Gastroesophageal sphincter (tissue), 4 donors: ENCODE results near the gene FAM193A. TPM values are rescaled to one million over a fixed set of nuclear protein-coding genes. Genes with fewer than 3 reads are reported as not detected.
A peak's percentile ranks its signal among the peaks of the same experiment; 100 is the strongest.

ENCODE experiments used
- ATAC-seq: fragments of 150-250 bp; one replicate; pipeline ENCODE4 v1.9.1; 2016; ENCODE audit warnings: mild to moderate bottlenecking, moderate library complexity
- H3K27ac ChIP-seq, 4 donors: fragments of 200-600 bp; sonication (generic) in 3 of 4; 1 replicate in 3 of 4; 2 replicates in 1 of 4; pipeline ENCODE4 v1.5.1; 2016 to 2019
- H3K27me3 ChIP-seq: fragments of 200-600 bp; sonication (generic); one replicate; pipeline ENCODE4 v1.5.1; 2019
- H3K36me3 ChIP-seq, 2 donors: fragments of 200-600 bp; sonication (generic); one replicate each; pipeline ENCODE4 v1.5.1; 2019; ENCODE audit warnings: control low read depth in 1 of 2
- H3K4me1 ChIP-seq, 3 donors: fragments of 200-600 bp; sonication (generic); 1 replicate in 2 of 3; 2 replicates in 1 of 3; pipeline ENCODE4 v1.5.1; 2016 to 2019; ENCODE audit warnings: control low read depth in 2 of 3
- H3K4me3 ChIP-seq, 2 donors: fragments of 200-600 bp; sonication (generic); one replicate each; pipeline ENCODE4 v1.5.1; 2019; ENCODE audit warnings: mild to moderate bottlenecking in 1 of 2, moderate library complexity in 1 of 2
- H3K9me3 ChIP-seq, 3 donors: fragments of 200-600 bp; sonication (generic); one replicate each; pipeline ENCODE4 v1.5.1; 2017 to 2019; ENCODE audit warnings: control low read depth in 2 of 3
- CTCF ChIP-seq, 4 experiments: fragments of 200-600 bp in 2 of 4; fragments of 450-650 bp in 2 of 4; sonication (generic) in 1 of 4; IDR thresholded peaks; one replicate each; pipeline ENCODE4 v1.5.1; 2017 to 2019; ENCODE audit warnings: antibody characterized with exemption in 4 of 4, mild to moderate bottlenecking in 2 of 4, moderate library complexity in 2 of 4
- EP300 ChIP-seq: sonication (generic); formaldehyde crosslinking; IDR thresholded peaks from one replicate; pipeline ENCODE4 v1.6.1; 2017; ENCODE audit warnings: antibody characterized with exemption, mild to moderate bottlenecking
- POLR2A ChIP-seq, 2 donors: fragments of 450-650 bp; IDR thresholded peaks; one replicate each; pipeline ENCODE4 v1.6.1; 2017; ENCODE audit warnings: antibody characterized with exemption in 2 of 2, mild to moderate bottlenecking in 2 of 2, moderate library complexity in 1 of 2
- POLR2AphosphoS5 ChIP-seq: sonication (generic); formaldehyde crosslinking; IDR thresholded peaks from one replicate; pipeline ENCODE4 v1.6.1; 2017; ENCODE audit warnings: antibody characterized with exemption
- WGBS, 2 donors: methylation state at CpG; one replicate each; pipeline ENCODE4 v1.1.5; 2018; ENCODE audit warnings: low coverage in 1 of 2; 5-methylcytosine and 5-hydroxymethylcytosine counted together
- total RNA-seq, 4 donors: library from RNA; depleted of rRNA; stranded (reverse); fragments of >200 nt; gene quantifications; one replicate each; pipeline ENCODE4 v1.1.0, GENCODE V29; 2016

The FAM193A gene
- total RNA-seq, 4 donors from 2014 or later, result 24.5 to 35.6 (median 30.2) TPM

- TF ChIP-seq EP300, result no peak
- no peak for TF ChIP-seq POLR2AphosphoS5
- no peak for TF ChIP-seq CTCF (IDR thresholded peaks at IDR 0.05)
- TF ChIP-seq POLR2A (IDR thresholded peaks at IDR 0.05), result no peak
- Histone ChIP-seq H3K27ac (no peak overlapping the region), H3K9me3 (no peaks in the 10 kb centered on the region), H3K36me3 (peaks cover 0 to 15% of the 10 kb centered on the region in 2 donors), H3K4me3 (no peak overlapping the region), H3K4me1 (peaks cover 0 to 99% (median 48%) of the 10 kb centered on the region in 3 donors), H3K27me3 (no peaks in the 10 kb centered on the region)
- WGBS, 2 donors, result 33 to 50% methylated on average over 2 to 3 of the region's 3 CpGs
- ATAC-seq, result no peak
These were observed 59.0 kb downstream of the FAM193A start for GRCh38 chr4:2595436-2595835.

DNA sequence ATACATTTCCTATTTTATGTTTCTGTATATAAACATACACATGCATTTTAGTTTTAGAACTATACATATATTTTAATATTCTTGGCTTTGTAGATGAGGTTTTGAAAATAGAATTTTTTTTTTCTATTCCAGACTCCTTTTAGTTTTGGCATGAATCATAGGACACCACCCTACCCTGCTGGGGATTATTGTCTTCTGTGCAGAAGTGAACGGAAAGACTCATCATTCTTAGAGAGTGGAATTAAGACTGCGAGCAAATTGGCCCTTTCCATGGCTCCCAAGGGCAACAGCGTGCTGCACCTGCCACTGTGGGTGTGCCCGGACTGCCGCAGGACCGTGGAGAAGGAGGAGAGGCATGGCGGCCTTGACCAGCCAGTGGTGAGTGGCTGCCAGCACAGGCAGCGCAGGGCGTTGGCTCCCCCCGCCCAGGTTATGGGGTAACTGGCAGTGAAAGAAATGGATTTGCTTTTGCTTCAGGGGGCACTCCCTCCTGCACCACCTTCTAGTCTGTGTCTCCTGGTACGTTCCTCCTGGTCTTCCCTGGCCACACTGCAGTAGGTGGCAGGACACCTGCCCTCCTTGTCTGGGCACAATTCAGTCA lies 59.6 kb downstream of the FAM193A start:
- Histone ChIP-seq H3K36me3 (peaks cover 0 to 15% of the 10 kb centered on the region in 2 donors), H3K4me3 (no peak overlapping the region), H3K4me1 (peaks cover 0 to 93% (median 43%) of the 10 kb centered on the region in 3 donors), H3K9me3 (no peaks in the 10 kb centered on the region), H3K27ac (no peak overlapping the region), H3K27me3 (no peaks in the 10 kb centered on the region)
- no peak for ATAC-seq
- TF ChIP-seq POLR2AphosphoS5, result no peak
- no peak for TF ChIP-seq EP300
- TF ChIP-seq CTCF (IDR thresholded peaks at IDR 0.05), result no peak
- no peak for TF ChIP-seq POLR2A (IDR thresholded peaks at IDR 0.05)
- 74 to 89% methylated on average over 4 to 9 of the region's 11 CpGs for WGBS, 2 donors

DNA sequence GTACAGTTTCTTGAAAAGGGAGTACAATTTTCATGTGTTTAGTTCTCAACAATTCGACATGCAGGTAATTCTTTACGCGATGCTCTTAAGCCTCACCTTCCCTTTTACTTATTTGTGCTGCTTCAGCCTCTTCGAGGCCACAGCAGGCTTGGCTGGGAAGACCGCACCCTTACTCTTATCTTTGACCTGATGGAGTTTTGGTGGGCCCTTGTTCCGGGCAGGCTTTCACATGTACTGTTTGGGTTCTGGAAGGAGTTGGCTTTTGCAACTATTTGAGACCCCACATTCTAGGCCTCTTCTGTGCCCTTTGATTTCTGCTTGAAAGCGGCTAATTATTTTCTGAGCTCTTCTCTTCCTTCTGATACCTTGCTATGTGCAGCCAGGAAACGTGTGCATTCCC lies 60.2 kb downstream of the FAM193A start:
- H3K9me3 ChIP-seq, result no peaks in the 10 kb centered on the region
- WGBS, 2 donors, result 70 to 100% methylated on average over 6 to 8 of the region's 8 CpGs
- no peak for TF ChIP-seq CTCF (IDR thresholded peaks at IDR 0.05)
- TF ChIP-seq EP300, result no peak
- TF ChIP-seq POLR2AphosphoS5, result no peak
- TF ChIP-seq POLR2A (IDR thresholded peaks at IDR 0.05), result no peak
- H3K27me3 ChIP-seq, result no peaks in the 10 kb centered on the region
- H3K36me3 ChIP-seq, result peaks cover 0 to 15% of the 10 kb centered on the region in 2 donors
- no peak overlapping the region for H3K4me3 ChIP-seq
- ATAC-seq, result no peak
- peak overlapping the region in 2 of 4 donors; percentile 48 to 50 for H3K27ac ChIP-seq
- peaks cover 0 to 87% (median 39%) of the 10 kb centered on the region in 3 donors for H3K4me1 ChIP-seq

GRCh38 chr4:2598511-2599303 lies 62.3 kb downstream of the FAM193A start:
- Histone ChIP-seq H3K9me3 (no peaks in the 10 kb centered on the region), H3K27ac (peak overlapping the region in 2 of 4 donors; percentile 2 to 50), H3K4me3 (no peak overlapping the region), H3K4me1 (peaks cover 0 to 66% (median 28%) of the 10 kb centered on the region in 3 donors), H3K27me3 (no peaks in the 10 kb centered on the region), H3K36me3 (peaks cover 0 to 15% of the 10 kb centered on the region in 2 donors)
- TF ChIP-seq POLR2AphosphoS5 (no peak), EP300 (no peak), CTCF (IDR thresholded peaks at IDR 0.05) (peak in 1 of 4 experiments; percentile 21), POLR2A (IDR thresholded peaks at IDR 0.05) (no peak)
- 11 to 19% methylated on average over 5 to 6 of the region's 12 CpGs for WGBS, 2 donors
- ATAC-seq, result no peak
